HepG2 (cell line): ENCODE results near the gene ZNF322. TPM values are rescaled to one million over a fixed set of nuclear protein-coding genes. Genes with fewer than 3 reads are reported as not detected.

Experiments
- AHR ChIP-seq: IDR thresholded peaks from 2 replicates; pipeline ENCODE4 v1.6.1; 2018; ENCODE audit warnings: missing genetic modification reagents, missing compliant biosample characterization
- ARNT ChIP-seq: fragments of 450-650 bp; IDR thresholded peaks from 2 replicates; pipeline ENCODE4 v1.6.1; 2017
- ARNT2 ChIP-seq: sonication (generic); formaldehyde crosslinking; IDR thresholded peaks from 2 replicates; pipeline ENCODE4 v1.8.0; 2022; ENCODE audit warnings: mild to moderate bottlenecking, low read depth, missing genetic modification reagents, moderate library complexity
- CC2D1A ChIP-seq: sonication (generic); formaldehyde crosslinking; IDR thresholded peaks from 2 replicates; pipeline ENCODE4 v1.8.1; 2023; ENCODE audit warnings: mild to moderate bottlenecking, missing genetic modification reagents
- CHD2 ChIP-seq: IDR thresholded peaks from 2 replicates; pipeline ENCODE4 v1.6.1; 2011; ENCODE audit warnings: low read depth, low read length, improper control_type of control experiment
- EEA1 ChIP-seq: sonication (generic); formaldehyde crosslinking; IDR thresholded peaks from 2 replicates; pipeline ENCODE4 v1.5.1; 2020; ENCODE audit warnings: mild to moderate bottlenecking, missing genetic modification reagents, borderline replicate concordance
- EZH2 ChIP-seq: conservative IDR thresholded peaks from 2 replicates; pipeline ENCODE4 v1.6.1; 2012; ENCODE audit warnings: mild to moderate bottlenecking, low read depth, low read length, moderate library complexity
- GABPB1 ChIP-seq: IDR thresholded peaks from 2 replicates; pipeline ENCODE4 v1.6.1; 2016; ENCODE audit warnings: mild to moderate bottlenecking, missing genetic modification reagents, moderate library complexity, missing compliant biosample characterization
- GATAD1 ChIP-seq: IDR thresholded peaks from 2 replicates; pipeline ENCODE4 v1.6.1; 2016; ENCODE audit warnings: missing genetic modification reagents, missing compliant biosample characterization
- GTF3A ChIP-seq: sonication (generic); formaldehyde crosslinking; conservative IDR thresholded peaks from 2 replicates; pipeline ENCODE4 v1.4.0; 2020; ENCODE audit warnings: mild to moderate bottlenecking, missing genetic modification reagents
- IKZF4 ChIP-seq: sonication (generic); formaldehyde crosslinking; IDR thresholded peaks from 2 replicates; pipeline ENCODE4 v1.5.1; 2020; ENCODE audit warnings: borderline replicate concordance, mild to moderate bottlenecking, low read depth, missing genetic modification reagents; ENCODE audit errors: not compliant biosample characterization
- PHF8 ChIP-seq: sonication (generic); formaldehyde crosslinking; IDR thresholded peaks from 2 replicates; pipeline ENCODE4 v1.5.0; 2020; ENCODE audit warnings: missing genetic modification reagents
- POLR2AphosphoS5 ChIP-seq: IDR thresholded peaks from 2 replicates; pipeline ENCODE4 v1.6.1; 2012; ENCODE audit warnings: low read depth, low read length
- RNF2 ChIP-seq: fragments of 450-650 bp; conservative IDR thresholded peaks from 2 replicates; pipeline ENCODE4 v1.6.1; 2016; ENCODE audit warnings: low read depth
- SRF ChIP-seq: IDR thresholded peaks from 2 replicates; pipeline ENCODE4 v1.6.1; 2011; ENCODE audit warnings: mild to moderate bottlenecking, low read depth, low read length, moderate library complexity
- TEAD2 ChIP-seq: sonication (generic); formaldehyde crosslinking; IDR thresholded peaks from 2 replicates; pipeline ENCODE4 v1.9.0; 2021; ENCODE audit warnings: missing genetic modification reagents
- TOE1 ChIP-seq: sonication (generic); formaldehyde crosslinking; IDR thresholded peaks from 2 replicates; pipeline ENCODE4 v1.4.0; 2020; ENCODE audit warnings: mild to moderate bottlenecking, missing genetic modification reagents
- ZNF281 ChIP-seq: sonication (generic); formaldehyde crosslinking; IDR thresholded peaks from 2 replicates; pipeline ENCODE4 v1.4.0; 2020; ENCODE audit warnings: missing genetic modification reagents, borderline replicate concordance
- ZNF639 ChIP-seq: conservative IDR thresholded peaks from 2 replicates; pipeline ENCODE4 v1.6.1; 2018; ENCODE audit warnings: missing genetic modification reagents
- ZNF800 ChIP-seq: sonication (generic); formaldehyde crosslinking; IDR thresholded peaks from 2 replicates; pipeline ENCODE4 v1.4.0; 2020; ENCODE audit warnings: missing genetic modification reagents
- ZNF83 ChIP-seq: sonication (generic); formaldehyde crosslinking; IDR thresholded peaks from 2 replicates; pipeline ENCODE4 v1.4.0; 2020; ENCODE audit warnings: missing genetic modification reagents, mild to moderate bottlenecking, borderline replicate concordance
- polyA plus RNA-seq, 8 experiments: library from polyadenylated mRNA; depleted of rRNA in 3 of 8; stranded (reverse) in 7 of 8; unstranded in 1 of 8; fragments of >200 nt; fragmentation: Illumina TruSeq in 4 of 8; extraction: Trizol in 4 of 8; gene quantifications; 2 replicates each; pipeline versions ENCODE4 v1.2.1 to v1.2.3, GENCODE V29; 2011 to 2016; ENCODE audit warnings: low read depth in 4 of 8, missing spikeins in 1 of 8, mixed read lengths in 1 of 8; ENCODE audit not compliant: insufficient read depth in 1 of 8
- total RNA-seq, 5 experiments: library from RNA; depleted of rRNA; stranded (reverse); fragments of >200 nt; fragmentation: Illumina TruSeq; extraction: Trizol; gene quantifications; 2 replicates each; pipeline ENCODE4 v1.2.3, GENCODE V29; 2016; ENCODE audit warnings: low read depth in 1 of 5
- TF ChIP-seq, protein P1 (sequence below): sonication (generic); formaldehyde crosslinking; IDR thresholded peaks from 2 replicates; pipeline ENCODE4 v1.4.0; 2020; ENCODE audit warnings: missing genetic modification reagents

Gene ZNF322
- total and polyA plus RNA-seq, 2 of the 13 experiments (the other 11 are each of a cell fraction or from before 2014, with no cell fraction given) = 8.3 to 22.8 TPM

- TF ChIP-seq POLR2AphosphoS5 (peak; percentile 89), AHR (CRISPR knock-in tag) (peak; percentile 83), IKZF4 (CRISPR knock-in tag) (no peak), RNF2 (peak; percentile 44), ARNT2 (peak; percentile 57; the same call in 1 of the 2 replicates), PHF8 (peak; percentile 98), EEA1 (CRISPR knock-in tag) (no peak), TEAD2 (no peak), CHD2 (no peak), ARNT (no peak), CC2D1A (no peak), GTF3A (CRISPR knock-in tag) (no peak), ZNF800 (CRISPR knock-in tag) (peak; percentile 76; the same call in 1 of the 2 replicates), GATAD1 (CRISPR knock-in tag) (peak; percentile 90), ZNF281 (peak; percentile 43; the same call in 1 of the 2 replicates), ZNF639 (peak; percentile 55; the same call in 1 of the 2 replicates), TOE1 (CRISPR knock-in tag) (peak; percentile 83; the same call in 1 of the 2 replicates), GABPB1 (peak; percentile 95), ZNF83 (peak; percentile 65; the same call in 1 of the 2 replicates), EZH2 (no peak), SRF (no peak)
- TF ChIP-seq, protein P1, sequence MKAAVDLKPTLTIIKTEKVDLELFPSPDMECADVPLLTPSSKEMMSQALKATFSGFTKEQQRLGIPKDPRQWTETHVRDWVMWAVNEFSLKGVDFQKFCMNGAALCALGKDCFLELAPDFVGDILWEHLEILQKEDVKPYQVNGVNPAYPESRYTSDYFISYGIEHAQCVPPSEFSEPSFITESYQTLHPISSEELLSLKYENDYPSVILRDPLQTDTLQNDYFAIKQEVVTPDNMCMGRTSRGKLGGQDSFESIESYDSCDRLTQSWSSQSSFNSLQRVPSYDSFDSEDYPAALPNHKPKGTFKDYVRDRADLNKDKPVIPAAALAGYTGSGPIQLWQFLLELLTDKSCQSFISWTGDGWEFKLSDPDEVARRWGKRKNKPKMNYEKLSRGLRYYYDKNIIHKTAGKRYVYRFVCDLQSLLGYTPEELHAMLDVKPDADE (CRISPR knock-in tag) = no peak
These were observed at the start of gene ZNF322 (continued) for GRCh38 chr6:26659042-26659999.
